ENCODE measurements around the gene GATAD2A. TPM values are rescaled to one million over a fixed set of nuclear protein-coding genes. Genes with fewer than 3 reads are reported as not detected.
A peak's percentile ranks its signal among the peaks of the same experiment; 100 is the strongest.

Gene GATAD2A
- total and polyA plus RNA-seq, 9 of the 15 experiments (the other 6 are each of a cell fraction or from before 2014, with no cell fraction given), result 2.4 to 226 (median 44.2) TPM

- TF ChIP-seq CTCFL (IDR thresholded peaks at IDR 0.05; ENCODE audit: borderline replicate concordance, insufficient read depth, low read depth, low read length, poor library complexity, severe bottlenecking), result no peak
- TF ChIP-seq CTCF (IDR thresholded peaks at IDR 0.05 in 2 of 3, conservative IDR thresholded peaks at IDR 0.05 in 1 of 3; ENCODE audit: insufficient read depth in 2 of 3, low read depth in 1 of 3, low read length in 3 of 3), result no peak
- no peak for TF ChIP-seq ZNF23 (CRISPR knock-in tag; IDR thresholded peaks at IDR 0.05)
- TF ChIP-seq ZNF274 (IDR thresholded peaks at IDR 0.05; ENCODE audit: borderline replicate concordance, low read depth, low read length), result no peak
- peak; percentile 50 for TF ChIP-seq ATF7 (IDR thresholded peaks at IDR 0.05)
- TF ChIP-seq HNRNPLL (IDR thresholded peaks at IDR 0.05; ENCODE audit: low read depth, low read length, poor library complexity, severe bottlenecking), result no peak
- TF ChIP-seq HDAC3 (IDR thresholded peaks at IDR 0.05; ENCODE audit: borderline replicate concordance, partially characterized antibody), result no peak
- no peak for TF ChIP-seq TEAD2 (tag; IDR thresholded peaks at IDR 0.05)
- no peak for TF ChIP-seq RAD51 (IDR thresholded peaks at IDR 0.05; ENCODE audit: borderline replicate concordance, low read depth)
- no peak for TF ChIP-seq ERF (CRISPR knock-in tag; IDR thresholded peaks at IDR 0.05)
- no peak for TF ChIP-seq KDM5B (IDR thresholded peaks at IDR 0.05; ENCODE audit: insufficient replicate concordance, low read depth, low read length)
- TF ChIP-seq DNMT1 (IDR thresholded peaks at IDR 0.05), result no peak
- TF ChIP-seq RFX1 (IDR thresholded peaks at IDR 0.05), result no peak
- 0 out of 2 replicates have a peak, but pooled peaks have one; percentile 36 for TF ChIP-seq ZNF583 (CRISPR knock-in tag; IDR thresholded peaks at IDR 0.05)
- no peak for TF ChIP-seq ZNF311 (CRISPR knock-in tag; IDR thresholded peaks at IDR 0.05)
- TF ChIP-seq DEAF1 (CRISPR knock-in tag; IDR thresholded peaks at IDR 0.05), result no peak
- peak; percentile 75 for TF ChIP-seq CREM (IDR thresholded peaks at IDR 0.05; ENCODE audit: low read depth)
- TF ChIP-seq ZBTB5 (IDR thresholded peaks at IDR 0.05), result no peak
- TF ChIP-seq SNIP1 (IDR thresholded peaks at IDR 0.05; ENCODE audit: low read depth), result no peak
- no peak for TF ChIP-seq NUFIP1 (IDR thresholded peaks at IDR 0.05; ENCODE audit: partially characterized antibody)
Observed at GRCh38 chr19:19487950-19488874, 82.7 kb downstream of the GATAD2A start (continued).
